ENCODE measurements around the gene SMARCA4.

GRCh38 chr19:11038511-11038910, 77.7 kb downstream of the SMARCA4 start:
- no peak for TF ChIP-seq CTCF (IDR thresholded peaks at IDR 0.05)
- no peak for TF ChIP-seq POLR2AphosphoS5 (IDR thresholded peaks at IDR 0.05; ENCODE audit: low read depth, low read length)
- no peak for TF ChIP-seq REST (IDR thresholded peaks at IDR 0.05; ENCODE audit: insufficient read depth in 1 of 2, low read depth in 2 of 2, low read length in 1 of 2)
- TF ChIP-seq SIN3A (IDR thresholded peaks at IDR 0.05; ENCODE audit: borderline replicate concordance, insufficient read depth, low read depth, low read length) = no peak
- no peak for TF ChIP-seq TCF7L2 (IDR thresholded peaks at IDR 0.05; ENCODE audit: low read depth, low read length)

Data from Panc1 (cell line).